SK-N-SH treated with all-trans-retinoic acid at 6 μM for 48 hours (cell line): ENCODE measurements around the gene PMM2.
"Not testable (repeated sequence)": the region's sequence is repeated elsewhere in the genome, so short reads cannot be mapped to it uniquely, and the experiment has no call there.

Source experiments
- ATAC-seq: fragments of 200-7000 bp; cut with Tn5 transposase; 3 replicates; pipeline ENCODE4 v1.9.1; 2020; ENCODE audit warnings: mild to moderate bottlenecking, moderate library complexity
- ARNTL ChIP-seq: fragments of 450-650 bp; formaldehyde crosslinking; IDR thresholded peaks from 2 replicates; pipeline ENCODE4 v1.5.0; 2020; ENCODE audit warnings: low read depth, mild to moderate bottlenecking, moderate library complexity, borderline replicate concordance
- BACH2 ChIP-seq: fragments of 250-450 bp; sonication (Bioruptor Pico); IDR thresholded peaks from 2 replicates; pipeline ENCODE4 v1.9.0; 2021; ENCODE audit warnings: mild to moderate bottlenecking, borderline replicate concordance
- CSDC2 ChIP-seq: fragments of 250-450 bp; sonication (Bioruptor Pico); IDR thresholded peaks from 2 replicates; pipeline ENCODE4 v1.5.0; 2020; ENCODE audit warnings: mild to moderate bottlenecking, moderate library complexity
- ESRRG ChIP-seq: fragments of 250-450 bp; sonication (Bioruptor Pico); IDR thresholded peaks from 2 replicates; pipeline ENCODE4 v1.6.1; 2021; ENCODE audit warnings: mild to moderate bottlenecking
- GLIS3 ChIP-seq: fragments of 250-450 bp; sonication (Bioruptor Pico); IDR thresholded peaks from 2 replicates; pipeline ENCODE4 v1.5.0; 2020; ENCODE audit warnings: mild to moderate bottlenecking, moderate library complexity
- ISL1 ChIP-seq: fragments of 250-450 bp; sonication (Bioruptor Pico); IDR thresholded peaks from 2 replicates; pipeline ENCODE4 v2.1.2; 2022; ENCODE audit warnings: mild to moderate bottlenecking, moderate library complexity
- OSR1 ChIP-seq: fragments of 250-450 bp; sonication (Bioruptor Pico); IDR thresholded peaks from 2 replicates; pipeline ENCODE4 v1.8.0; 2022; ENCODE audit warnings: moderate library complexity, mild to moderate bottlenecking, inconsistent platforms
- PPARA ChIP-seq: fragments of 250-450 bp; sonication (Bioruptor Pico); IDR thresholded peaks from 2 replicates; pipeline ENCODE4 v1.5.0; 2020; ENCODE audit warnings: mild to moderate bottlenecking, borderline replicate concordance
- SNAI2 ChIP-seq: fragments of 250-450 bp; sonication (Bioruptor Pico); IDR thresholded peaks from 2 replicates; pipeline ENCODE4 v1.5.0; 2020; ENCODE audit warnings: mild to moderate bottlenecking, moderate library complexity
- TCF4 ChIP-seq: fragments of 250-450 bp; sonication (Bioruptor Pico); IDR thresholded peaks from 2 replicates; pipeline ENCODE4 v1.8.0; 2021; ENCODE audit warnings: mild to moderate bottlenecking, moderate library complexity, borderline replicate concordance
- TOX ChIP-seq: fragments of 250-450 bp; sonication (Bioruptor Pico); IDR thresholded peaks from 2 replicates; pipeline ENCODE4 v1.8.0; 2021; ENCODE audit warnings: mild to moderate bottlenecking, moderate library complexity, borderline replicate concordance
- ZC3H10 ChIP-seq: fragments of 250-450 bp; sonication (Bioruptor Pico); IDR thresholded peaks from 2 replicates; pipeline ENCODE4 v1.5.1; 2021; ENCODE audit warnings: mild to moderate bottlenecking, moderate library complexity
- ZFP3 ChIP-seq: fragments of 250-450 bp; sonication (Bioruptor Pico); IDR thresholded peaks from 2 replicates; pipeline ENCODE4 v1.5.0; 2020; ENCODE audit warnings: mild to moderate bottlenecking, moderate library complexity
- ZFP30 ChIP-seq: fragments of 450-650 bp; formaldehyde crosslinking; IDR thresholded peaks from 2 replicates; pipeline ENCODE4 v1.5.0; 2022; ENCODE audit warnings: mild to moderate bottlenecking, moderate library complexity
- ZNF70 ChIP-seq: fragments of 450-650 bp; formaldehyde crosslinking; IDR thresholded peaks from 2 replicates; pipeline ENCODE4 v1.5.0; 2020; ENCODE audit warnings: mild to moderate bottlenecking, moderate library complexity
- ZNF8 ChIP-seq: fragments of 450-650 bp; formaldehyde crosslinking; IDR thresholded peaks from 2 replicates; pipeline ENCODE4 v1.5.0; 2020; ENCODE audit warnings: mild to moderate bottlenecking, moderate library complexity
- TF ChIP-seq, protein P1 (sequence below): fragments of 250-450 bp; sonication (Bioruptor Pico); IDR thresholded peaks from 2 replicates; pipeline ENCODE4 v1.8.0; 2020; ENCODE audit warnings: mild to moderate bottlenecking, moderate library complexity, borderline replicate concordance
- TF ChIP-seq, protein P2 (sequence below): fragments of 250-450 bp; sonication (Bioruptor Pico); IDR thresholded peaks from 2 replicates; pipeline ENCODE4 v1.5.1; 2021; ENCODE audit warnings: mild to moderate bottlenecking, moderate library complexity
- TF ChIP-seq, protein P3 (sequence below): fragments of 250-450 bp; sonication (Bioruptor Pico); IDR thresholded peaks from 2 replicates; pipeline ENCODE4 v1.5.1; 2020; ENCODE audit warnings: low read depth, mild to moderate bottlenecking, moderate library complexity
- TF ChIP-seq, protein P4 (sequence below): fragments of 250-450 bp; sonication (Bioruptor Pico); IDR thresholded peaks from 2 replicates; pipeline ENCODE4 v1.8.0; 2021; ENCODE audit warnings: low read depth, mild to moderate bottlenecking, moderate library complexity, borderline replicate concordance

PMM2 gene

GRCh38 chr16:8798174-8798527, 512 bp downstream of the PMM2 start:
- peak; percentile 30 for ATAC-seq
- TF ChIP-seq ZNF8 (CRISPR knock-in tag) (no peak), GLIS3 (CRISPR knock-in tag) (no peak), PPARA (CRISPR knock-in tag) (no peak), TCF4 (CRISPR knock-in tag) (no peak), SNAI2 (no peak), ARNTL (CRISPR knock-in tag) (no peak), ZC3H10 (CRISPR knock-in tag) (no peak), ZFP3 (CRISPR knock-in tag) (no peak), OSR1 (no peak), BACH2 (CRISPR knock-in tag) (no peak), CSDC2 (CRISPR knock-in tag) (no peak), ZNF70 (no peak), TOX (CRISPR knock-in tag) (no peak), ESRRG (no peak), ZFP30 (CRISPR knock-in tag) (no peak)
- TF ChIP-seq, protein P1, sequence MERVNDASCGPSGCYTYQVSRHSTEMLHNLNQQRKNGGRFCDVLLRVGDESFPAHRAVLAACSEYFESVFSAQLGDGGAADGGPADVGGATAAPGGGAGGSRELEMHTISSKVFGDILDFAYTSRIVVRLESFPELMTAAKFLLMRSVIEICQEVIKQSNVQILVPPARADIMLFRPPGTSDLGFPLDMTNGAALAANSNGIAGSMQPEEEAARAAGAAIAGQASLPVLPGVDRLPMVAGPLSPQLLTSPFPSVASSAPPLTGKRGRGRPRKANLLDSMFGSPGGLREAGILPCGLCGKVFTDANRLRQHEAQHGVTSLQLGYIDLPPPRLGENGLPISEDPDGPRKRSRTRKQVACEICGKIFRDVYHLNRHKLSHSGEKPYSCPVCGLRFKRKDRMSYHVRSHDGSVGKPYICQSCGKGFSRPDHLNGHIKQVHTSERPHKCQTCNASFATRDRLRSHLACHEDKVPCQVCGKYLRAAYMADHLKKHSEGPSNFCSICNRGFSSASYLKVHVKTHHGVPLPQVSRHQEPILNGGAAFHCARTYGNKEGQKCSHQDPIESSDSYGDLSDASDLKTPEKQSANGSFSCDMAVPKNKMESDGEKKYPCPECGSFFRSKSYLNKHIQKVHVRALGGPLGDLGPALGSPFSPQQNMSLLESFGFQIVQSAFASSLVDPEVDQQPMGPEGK (CRISPR knock-in tag): no peak
- TF ChIP-seq, protein P2, sequence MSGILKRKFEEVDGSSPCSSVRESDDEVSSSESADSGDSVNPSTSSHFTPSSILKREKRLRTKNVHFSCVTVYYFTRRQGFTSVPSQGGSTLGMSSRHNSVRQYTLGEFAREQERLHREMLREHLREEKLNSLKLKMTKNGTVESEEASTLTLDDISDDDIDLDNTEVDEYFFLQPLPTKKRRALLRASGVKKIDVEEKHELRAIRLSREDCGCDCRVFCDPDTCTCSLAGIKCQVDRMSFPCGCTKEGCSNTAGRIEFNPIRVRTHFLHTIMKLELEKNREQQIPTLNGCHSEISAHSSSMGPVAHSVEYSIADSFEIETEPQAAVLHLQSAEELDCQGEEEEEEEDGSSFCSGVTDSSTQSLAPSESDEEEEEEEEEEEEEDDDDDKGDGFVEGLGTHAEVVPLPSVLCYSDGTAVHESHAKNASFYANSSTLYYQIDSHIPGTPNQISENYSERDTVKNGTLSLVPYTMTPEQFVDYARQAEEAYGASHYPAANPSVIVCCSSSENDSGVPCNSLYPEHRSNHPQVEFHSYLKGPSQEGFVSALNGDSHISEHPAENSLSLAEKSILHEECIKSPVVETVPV (CRISPR knock-in tag): no peak
- TF ChIP-seq, protein P3, sequence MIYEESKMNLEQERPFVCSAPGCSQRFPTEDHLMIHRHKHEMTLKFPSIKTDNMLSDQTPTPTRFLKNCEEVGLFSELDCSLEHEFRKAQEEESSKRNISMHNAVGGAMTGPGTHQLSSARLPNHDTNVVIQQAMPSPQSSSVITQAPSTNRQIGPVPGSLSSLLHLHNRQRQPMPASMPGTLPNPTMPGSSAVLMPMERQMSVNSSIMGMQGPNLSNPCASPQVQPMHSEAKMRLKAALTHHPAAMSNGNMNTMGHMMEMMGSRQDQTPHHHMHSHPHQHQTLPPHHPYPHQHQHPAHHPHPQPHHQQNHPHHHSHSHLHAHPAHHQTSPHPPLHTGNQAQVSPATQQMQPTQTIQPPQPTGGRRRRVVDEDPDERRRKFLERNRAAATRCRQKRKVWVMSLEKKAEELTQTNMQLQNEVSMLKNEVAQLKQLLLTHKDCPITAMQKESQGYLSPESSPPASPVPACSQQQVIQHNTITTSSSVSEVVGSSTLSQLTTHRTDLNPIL: no peak
- TF ChIP-seq, protein P4, sequence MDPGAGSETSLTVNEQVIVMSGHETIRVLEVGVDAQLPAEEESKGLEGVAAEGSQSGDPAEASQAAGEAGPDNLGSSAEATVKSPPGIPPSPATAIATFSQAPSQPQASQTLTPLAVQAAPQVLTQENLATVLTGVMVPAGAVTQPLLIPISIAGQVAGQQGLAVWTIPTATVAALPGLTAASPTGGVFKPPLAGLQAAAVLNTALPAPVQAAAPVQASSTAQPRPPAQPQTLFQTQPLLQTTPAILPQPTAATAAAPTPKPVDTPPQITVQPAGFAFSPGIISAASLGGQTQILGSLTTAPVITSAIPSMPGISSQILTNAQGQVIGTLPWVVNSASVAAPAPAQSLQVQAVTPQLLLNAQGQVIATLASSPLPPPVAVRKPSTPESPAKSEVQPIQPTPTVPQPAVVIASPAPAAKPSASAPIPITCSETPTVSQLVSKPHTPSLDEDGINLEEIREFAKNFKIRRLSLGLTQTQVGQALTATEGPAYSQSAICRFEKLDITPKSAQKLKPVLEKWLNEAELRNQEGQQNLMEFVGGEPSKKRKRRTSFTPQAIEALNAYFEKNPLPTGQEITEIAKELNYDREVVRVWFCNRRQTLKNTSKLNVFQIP (CRISPR knock-in tag): no peak

DNA sequence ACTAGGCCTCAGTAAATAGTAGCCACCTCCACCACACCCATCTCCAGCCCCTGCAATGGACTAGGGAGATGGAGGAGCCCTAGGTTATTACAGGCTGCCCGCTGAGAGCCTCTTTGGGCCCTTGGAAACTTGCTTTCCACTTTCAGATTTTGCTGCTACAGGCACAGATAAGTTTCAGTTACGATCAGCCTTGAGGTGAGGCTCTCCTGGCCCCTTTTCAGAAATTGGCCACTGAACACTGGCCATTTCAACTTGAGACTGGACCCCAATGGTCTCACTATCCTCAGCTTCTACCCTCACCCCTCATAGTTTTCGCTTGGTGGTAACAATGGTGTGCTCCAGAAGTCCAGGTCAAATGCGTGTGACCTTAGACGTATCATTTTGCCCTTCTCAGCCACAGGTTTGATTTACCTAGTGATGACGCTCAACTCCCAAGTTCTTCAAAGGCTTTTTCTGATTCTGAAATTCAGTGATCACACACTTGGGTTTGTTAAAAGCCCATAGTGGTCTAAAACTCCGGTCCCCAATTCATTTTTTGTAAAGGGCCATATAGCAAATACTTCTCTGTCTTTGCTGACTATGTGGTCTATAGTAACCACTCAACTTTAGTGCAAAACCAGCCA, 1.0 kb downstream of the PMM2 start:
- ATAC-seq: 0 out of 3 replicates have a peak, but pooled peaks have one; percentile 3
- TF ChIP-seq ZC3H10 (CRISPR knock-in tag): no peak
- TF ChIP-seq ZFP30 (CRISPR knock-in tag): no peak
- no peak for TF ChIP-seq ZNF8 (CRISPR knock-in tag)
- TF ChIP-seq, protein P1 (CRISPR knock-in tag): no peak
- no peak for TF ChIP-seq OSR1
- no peak for TF ChIP-seq ARNTL (CRISPR knock-in tag)

GRCh38 chr16:8801701-8802100, 4.1 kb downstream of the PMM2 start:
- no peak for ATAC-seq
- TF ChIP-seq OSR1 (no peak), GLIS3 (CRISPR knock-in tag) (no peak), ISL1 (no peak), BACH2 (CRISPR knock-in tag) (no peak), ARNTL (CRISPR knock-in tag) (no peak), ZNF8 (CRISPR knock-in tag) (no peak)
- TF ChIP-seq, protein P2 (CRISPR knock-in tag): no peak
- TF ChIP-seq, protein P3: no peak

- not testable (repeated sequence) for ATAC-seq
These were observed 6.1 kb downstream of the PMM2 start for GRCh38 chr16:8803733-8804132.
